ENCODE data around the gene NRBF2. TPM values are rescaled to one million over a fixed set of nuclear protein-coding genes. Genes with fewer than 3 reads are reported as not detected.
A peak's percentile ranks its signal among the peaks of the same experiment; 100 is the strongest.

NRBF2 gene
- total and polyA plus RNA-seq, 9 of the 15 experiments (the other 6 are each of a cell fraction or from before 2014, with no cell fraction given), result 20.8 to 52.1 (median 30.5) TPM

- TF ChIP-seq, protein P1, sequence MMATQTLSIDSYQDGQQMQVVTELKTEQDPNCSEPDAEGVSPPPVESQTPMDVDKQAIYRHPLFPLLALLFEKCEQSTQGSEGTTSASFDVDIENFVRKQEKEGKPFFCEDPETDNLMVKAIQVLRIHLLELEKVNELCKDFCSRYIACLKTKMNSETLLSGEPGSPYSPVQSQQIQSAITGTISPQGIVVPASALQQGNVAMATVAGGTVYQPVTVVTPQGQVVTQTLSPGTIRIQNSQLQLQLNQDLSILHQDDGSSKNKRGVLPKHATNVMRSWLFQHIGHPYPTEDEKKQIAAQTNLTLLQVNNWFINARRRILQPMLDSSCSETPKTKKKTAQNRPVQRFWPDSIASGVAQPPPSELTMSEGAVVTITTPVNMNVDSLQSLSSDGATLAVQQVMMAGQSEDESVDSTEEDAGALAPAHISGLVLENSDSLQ (IDR thresholded peaks at IDR 0.05), result peak; percentile 88
- peak; percentile 24; the same call in 1 of the 2 replicates for TF ChIP-seq ZZZ3 (IDR thresholded peaks at IDR 0.05)
- TF ChIP-seq NR4A1 (CRISPR knock-in tag; IDR thresholded peaks at IDR 0.05), result peak; percentile 68; the same call in 1 of the 2 replicates
- no peak for TF ChIP-seq NR4A1 (tag; IDR thresholded peaks at IDR 0.05)
- TF ChIP-seq, protein P2, sequence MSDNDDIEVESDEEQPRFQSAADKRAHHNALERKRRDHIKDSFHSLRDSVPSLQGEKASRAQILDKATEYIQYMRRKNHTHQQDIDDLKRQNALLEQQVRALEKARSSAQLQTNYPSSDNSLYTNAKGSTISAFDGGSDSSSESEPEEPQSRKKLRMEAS (CRISPR knock-in tag; IDR thresholded peaks at IDR 0.05), result peak; percentile 96
- TF ChIP-seq, protein P3, sequence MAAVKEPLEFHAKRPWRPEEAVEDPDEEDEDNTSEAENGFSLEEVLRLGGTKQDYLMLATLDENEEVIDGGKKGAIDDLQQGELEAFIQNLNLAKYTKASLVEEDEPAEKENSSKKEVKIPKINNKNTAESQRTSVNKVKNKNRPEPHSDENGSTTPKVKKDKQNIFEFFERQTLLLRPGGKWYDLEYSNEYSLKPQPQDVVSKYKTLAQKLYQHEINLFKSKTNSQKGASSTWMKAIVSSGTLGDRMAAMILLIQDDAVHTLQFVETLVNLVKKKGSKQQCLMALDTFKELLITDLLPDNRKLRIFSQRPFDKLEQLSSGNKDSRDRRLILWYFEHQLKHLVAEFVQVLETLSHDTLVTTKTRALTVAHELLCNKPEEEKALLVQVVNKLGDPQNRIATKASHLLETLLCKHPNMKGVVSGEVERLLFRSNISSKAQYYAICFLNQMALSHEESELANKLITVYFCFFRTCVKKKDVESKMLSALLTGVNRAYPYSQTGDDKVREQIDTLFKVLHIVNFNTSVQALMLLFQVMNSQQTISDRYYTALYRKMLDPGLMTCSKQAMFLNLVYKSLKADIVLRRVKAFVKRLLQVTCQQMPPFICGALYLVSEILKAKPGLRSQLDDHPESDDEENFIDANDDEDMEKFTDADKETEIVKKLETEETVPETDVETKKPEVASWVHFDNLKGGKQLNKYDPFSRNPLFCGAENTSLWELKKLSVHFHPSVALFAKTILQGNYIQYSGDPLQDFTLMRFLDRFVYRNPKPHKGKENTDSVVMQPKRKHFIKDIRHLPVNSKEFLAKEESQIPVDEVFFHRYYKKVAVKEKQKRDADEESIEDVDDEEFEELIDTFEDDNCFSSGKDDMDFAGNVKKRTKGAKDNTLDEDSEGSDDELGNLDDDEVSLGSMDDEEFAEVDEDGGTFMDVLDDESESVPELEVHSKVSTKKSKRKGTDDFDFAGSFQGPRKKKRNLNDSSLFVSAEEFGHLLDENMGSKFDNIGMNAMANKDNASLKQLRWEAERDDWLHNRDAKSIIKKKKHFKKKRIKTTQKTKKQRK (IDR thresholded peaks at IDR 0.05; ENCODE audit: borderline replicate concordance, low read depth, low read length), result no peak
- TF ChIP-seq ETV1 (tag; conservative IDR thresholded peaks at IDR 0.05; ENCODE audit: low read depth), result peak; percentile 18; the same call in 1 of the 2 replicates
- TF ChIP-seq MAFF (IDR thresholded peaks at IDR 0.05; ENCODE audit: low read length), result peak; percentile 66; the same call in 1 of the 2 replicates
- peak; percentile 97 for TF ChIP-seq ZBTB7A (IDR thresholded peaks at IDR 0.05; ENCODE audit: borderline replicate concordance, control insufficient read depth, low read depth, low read length)
- no peak for TF ChIP-seq TARDBP (IDR thresholded peaks at IDR 0.05)
- TF ChIP-seq KLF1 (tag; IDR thresholded peaks at IDR 0.05), result peak; percentile 87
- no peak for TF ChIP-seq NUFIP1 (IDR thresholded peaks at IDR 0.05; ENCODE audit: partially characterized antibody)
- no peak for TF ChIP-seq TGIF2 (CRISPR knock-in tag; IDR thresholded peaks at IDR 0.05)
- TF ChIP-seq FIP1L1 (IDR thresholded peaks at IDR 0.05; ENCODE audit: low read depth, low read length, poor library complexity, severe bottlenecking), result no peak
- TF ChIP-seq MAFG (tag; conservative IDR thresholded peaks at IDR 0.05), result no peak
- TF ChIP-seq GATA2 (CRISPR knock-in tag; IDR thresholded peaks at IDR 0.05), result no peak
- TF ChIP-seq CBFB (CRISPR knock-in tag; IDR thresholded peaks at IDR 0.05), result no peak
- TF ChIP-seq NCOA2 (IDR thresholded peaks at IDR 0.05; ENCODE audit: partially characterized antibody in 2 of 2), result no peak
- TF ChIP-seq BRD9 (IDR thresholded peaks at IDR 0.05; ENCODE audit: low read depth, partially characterized antibody), result peak; percentile 66
- TF ChIP-seq, protein P4, sequence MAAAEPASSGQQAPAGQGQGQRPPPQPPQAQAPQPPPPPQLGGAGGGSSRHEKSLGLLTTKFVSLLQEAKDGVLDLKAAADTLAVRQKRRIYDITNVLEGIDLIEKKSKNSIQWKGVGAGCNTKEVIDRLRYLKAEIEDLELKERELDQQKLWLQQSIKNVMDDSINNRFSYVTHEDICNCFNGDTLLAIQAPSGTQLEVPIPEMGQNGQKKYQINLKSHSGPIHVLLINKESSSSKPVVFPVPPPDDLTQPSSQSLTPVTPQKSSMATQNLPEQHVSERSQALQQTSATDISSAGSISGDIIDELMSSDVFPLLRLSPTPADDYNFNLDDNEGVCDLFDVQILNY (CRISPR knock-in tag; IDR thresholded peaks at IDR 0.05), result no peak
- TF ChIP-seq ZNF133 (CRISPR knock-in tag; IDR thresholded peaks at IDR 0.05), result no peak
- TF ChIP-seq RBM39 (optimal IDR thresholded peaks at IDR 0.05; ENCODE audit: low read depth, low read length), result no peak
- TF ChIP-seq RBM15 (IDR thresholded peaks at IDR 0.05; ENCODE audit: insufficient read depth, low read length), result no peak
These were observed at the start of gene NRBF2 (continued) for GRCh38 chr10:63133056-63133820.
